HFF-Myc (cell line): Measurements from ENCODE around the gene ADD2.

Experiments used
- DNase-seq: peaks from one replicate; pipeline ENCODE4 v3.0.0-alpha.2; 2011; ENCODE audit warnings: low read depth; ENCODE audit errors: extremely low read depth
- H3K4me3 ChIP-seq: replicated peaks from 2 replicates; pipeline ENCODE4 v1.5.1; 2011; ENCODE audit warnings: low read depth, mild to moderate bottlenecking, control low read depth, low read length
- CTCF ChIP-seq: IDR thresholded peaks from 2 replicates; pipeline ENCODE4 v1.5.1; 2012; ENCODE audit warnings: mild to moderate bottlenecking, low read depth, low read length, control low read depth; ENCODE audit errors: missing control alignments

The ADD2 gene

DNA sequence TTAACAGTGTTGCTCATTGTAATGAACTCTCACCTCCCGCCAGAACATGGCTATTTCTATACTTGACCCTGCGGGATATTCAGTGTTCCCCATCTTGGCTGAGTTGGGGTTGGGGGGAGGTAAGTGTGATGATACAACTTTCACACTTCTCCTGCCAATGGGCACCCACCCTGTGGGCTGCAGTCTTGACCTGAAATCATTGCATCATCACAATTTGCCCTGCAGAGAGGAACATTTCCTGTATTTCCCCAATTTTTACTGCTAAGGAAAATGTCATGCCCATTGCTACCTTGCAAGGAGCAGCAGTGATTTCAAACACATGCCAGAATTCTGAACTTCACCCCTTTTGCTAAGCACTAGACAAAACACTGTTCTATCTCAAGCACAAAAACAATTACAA, 92.1 kb downstream of the ADD2 start:
- no peak for DNase-seq
- TF ChIP-seq CTCF: no peak
- no peak overlapping the region for H3K4me3 ChIP-seq

DNA sequence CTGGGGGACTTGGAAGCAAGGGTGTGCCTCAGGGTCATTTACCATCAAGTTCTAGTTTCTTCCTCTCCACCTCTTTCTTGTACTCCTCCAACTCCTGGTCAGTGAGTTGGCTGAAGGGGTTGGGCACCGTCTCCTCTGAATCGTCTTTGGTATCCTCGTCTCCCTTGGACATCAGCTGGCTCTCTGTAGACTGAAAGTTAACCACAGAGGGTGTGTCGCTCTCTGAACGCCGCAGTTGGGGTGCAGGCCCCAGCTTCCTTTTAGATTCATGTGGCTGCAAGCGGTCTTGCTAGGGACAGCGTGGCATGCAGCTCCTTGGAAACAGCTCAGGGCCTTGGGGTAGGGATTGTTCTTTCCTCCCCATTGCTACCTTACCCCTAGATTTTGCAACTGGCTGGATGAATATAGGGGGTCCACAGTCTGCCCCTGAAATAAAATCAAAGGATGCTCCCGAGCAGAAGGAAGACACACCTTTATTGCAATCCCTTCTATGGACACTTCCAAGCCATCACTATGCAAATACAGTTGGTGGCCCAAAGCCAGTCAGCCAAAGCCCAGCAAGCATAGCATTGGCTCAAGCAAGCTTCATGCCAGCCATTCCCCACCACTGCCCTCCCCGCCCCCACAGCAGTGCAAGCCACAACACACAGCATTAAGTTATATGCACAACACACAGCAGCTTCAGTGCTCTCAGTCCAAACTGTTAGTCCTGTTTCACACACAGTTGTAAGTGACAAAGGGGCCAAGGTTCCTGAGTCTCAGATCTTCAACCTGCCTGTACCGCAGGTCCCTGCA, 93.2 kb downstream of the ADD2 start:
- no peak overlapping the region for H3K4me3 ChIP-seq
- TF ChIP-seq CTCF: no peak
- no peak for DNase-seq

DNA sequence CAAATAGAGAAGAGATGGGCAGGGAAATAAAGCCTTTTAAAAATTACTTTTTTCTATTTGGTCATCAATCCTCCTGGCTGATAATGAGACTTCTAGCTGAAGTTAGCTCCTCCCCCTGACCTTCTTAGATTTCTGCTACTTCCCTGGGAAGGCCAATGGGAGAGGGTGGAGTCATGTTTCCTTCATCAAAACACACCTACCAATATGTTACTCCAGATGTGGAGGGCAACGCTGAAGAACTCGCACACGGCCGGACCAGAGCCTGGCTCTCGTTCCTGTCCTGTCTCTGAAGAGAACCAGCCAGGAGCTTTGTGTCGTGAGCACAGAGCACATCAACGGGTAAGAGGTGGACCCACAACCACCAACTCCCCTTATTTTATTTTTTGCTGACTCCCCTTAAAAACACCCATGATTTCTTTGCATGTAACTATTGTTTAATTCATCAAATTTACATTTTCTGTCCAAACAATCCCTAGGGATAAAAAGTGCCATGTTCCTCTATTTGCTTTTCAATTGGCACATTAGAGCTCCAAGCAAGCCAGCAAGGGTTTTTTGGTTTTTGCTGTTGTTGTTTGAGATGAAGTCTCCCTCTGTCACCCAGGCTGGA, 94.9 kb downstream of the ADD2 start:
- DNase-seq: no peak
- H3K4me3 ChIP-seq: no peak overlapping the region
- TF ChIP-seq CTCF: no peak

DNA sequence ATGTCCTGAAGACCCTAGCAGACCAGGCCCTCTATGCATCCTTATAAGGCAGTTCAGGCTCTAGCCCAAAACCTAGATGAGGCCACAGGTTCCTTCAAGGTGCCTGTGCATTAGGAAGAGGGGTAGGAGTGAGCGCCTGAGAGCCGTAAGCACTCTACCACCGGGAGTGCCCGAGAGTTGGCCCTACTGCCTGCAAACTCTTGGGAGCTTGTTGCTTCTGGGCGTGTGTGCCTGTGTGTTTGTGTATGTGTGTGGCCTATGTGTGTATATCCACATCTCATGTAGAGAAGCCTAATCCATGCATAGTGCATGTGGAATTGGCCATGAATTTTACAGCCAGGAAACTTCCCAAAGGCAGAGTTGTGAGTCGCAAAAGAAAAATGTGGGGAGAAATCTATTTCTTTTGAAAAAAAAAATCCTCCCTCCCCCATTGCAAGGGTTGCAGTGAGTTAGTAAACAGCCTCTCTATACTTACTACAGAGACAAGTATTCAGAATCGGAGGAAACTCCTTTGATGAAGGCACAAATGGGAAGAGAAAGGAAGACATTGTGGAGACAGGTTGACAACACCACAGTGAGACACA, 96.8 kb downstream of the ADD2 start:
- H3K4me3 ChIP-seq: no peak overlapping the region
- no peak for TF ChIP-seq CTCF
- DNase-seq: no peak

GRCh38 chr2:70670626-70671025, 97.4 kb downstream of the ADD2 start:
- no peak for DNase-seq
- no peak overlapping the region for H3K4me3 ChIP-seq
- no peak for TF ChIP-seq CTCF

DNA sequence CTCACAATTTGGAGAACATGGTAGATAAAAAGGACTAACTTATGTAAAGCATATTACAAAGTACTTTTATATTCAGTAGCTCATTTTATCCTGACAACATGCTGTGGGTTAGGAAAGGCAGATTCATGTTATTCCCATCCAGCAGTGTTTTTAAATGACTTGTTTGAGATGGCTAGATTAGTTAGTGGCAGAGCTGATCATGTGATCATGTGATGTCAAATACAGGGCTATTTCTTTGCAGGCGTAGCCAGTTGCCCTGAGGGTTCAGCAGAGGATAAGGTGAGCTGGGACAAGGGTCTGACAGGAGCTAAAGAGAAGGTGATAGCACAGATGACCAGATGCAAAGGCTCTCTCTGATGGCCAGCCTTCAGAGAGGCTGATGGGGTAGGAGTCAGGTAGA, 97.8 kb downstream of the ADD2 start:
- no peak for DNase-seq
- no peak overlapping the region for H3K4me3 ChIP-seq
- no peak for TF ChIP-seq CTCF
